GM21515 (cell line): ENCODE results near the gene BOD1L1.

Experiments
- ATAC-seq: cut with Tn5 transposase; IDR thresholded peaks from one replicate; pipeline ENCODE4 v1.9.1; 2021; ENCODE audit not compliant: unreplicated experiment

Gene BOD1L1

DNA sequence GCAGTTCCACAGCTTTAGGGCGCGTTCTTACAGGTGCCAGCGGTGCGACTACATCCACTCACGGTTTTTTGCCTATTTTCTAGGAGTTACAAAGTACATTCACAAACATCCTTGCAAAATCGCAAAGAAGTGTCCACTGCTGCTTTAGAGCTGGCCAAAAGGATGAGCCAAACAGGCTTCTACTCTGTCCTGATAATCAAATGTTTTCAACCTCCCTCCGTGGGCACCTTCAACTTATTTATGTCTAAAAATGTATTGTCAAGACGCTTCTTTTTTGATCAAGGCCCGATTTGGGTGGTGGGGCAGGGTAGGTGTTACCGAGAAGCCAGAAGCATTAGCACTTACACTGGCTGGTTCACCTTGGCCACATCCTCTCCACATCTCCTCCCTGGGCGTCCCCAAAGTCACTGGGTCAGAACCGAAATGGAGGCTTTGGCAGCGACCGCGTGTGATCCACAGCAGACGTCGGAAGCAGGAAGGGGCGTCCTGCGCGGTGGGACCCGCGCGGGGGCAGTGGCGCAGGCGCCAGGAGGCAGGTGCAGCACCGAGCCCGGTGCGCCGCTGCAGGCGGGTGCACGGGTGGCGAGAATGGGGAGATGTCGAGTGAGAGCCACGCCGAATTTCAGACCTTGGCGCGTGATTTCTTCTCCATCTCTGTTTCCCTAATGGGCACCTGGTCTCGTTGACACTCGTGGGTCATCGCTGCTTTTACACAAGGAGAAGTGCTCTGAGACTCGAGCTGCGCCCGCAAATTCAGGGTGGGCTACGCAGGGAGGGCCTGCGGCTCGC lies 100.1 kb downstream of the BOD1L1 start:
- no peak for ATAC-seq

GRCh38 chr4:13526658-13527057 lies 100.9 kb downstream of the BOD1L1 start:
- no peak for ATAC-seq

DNA sequence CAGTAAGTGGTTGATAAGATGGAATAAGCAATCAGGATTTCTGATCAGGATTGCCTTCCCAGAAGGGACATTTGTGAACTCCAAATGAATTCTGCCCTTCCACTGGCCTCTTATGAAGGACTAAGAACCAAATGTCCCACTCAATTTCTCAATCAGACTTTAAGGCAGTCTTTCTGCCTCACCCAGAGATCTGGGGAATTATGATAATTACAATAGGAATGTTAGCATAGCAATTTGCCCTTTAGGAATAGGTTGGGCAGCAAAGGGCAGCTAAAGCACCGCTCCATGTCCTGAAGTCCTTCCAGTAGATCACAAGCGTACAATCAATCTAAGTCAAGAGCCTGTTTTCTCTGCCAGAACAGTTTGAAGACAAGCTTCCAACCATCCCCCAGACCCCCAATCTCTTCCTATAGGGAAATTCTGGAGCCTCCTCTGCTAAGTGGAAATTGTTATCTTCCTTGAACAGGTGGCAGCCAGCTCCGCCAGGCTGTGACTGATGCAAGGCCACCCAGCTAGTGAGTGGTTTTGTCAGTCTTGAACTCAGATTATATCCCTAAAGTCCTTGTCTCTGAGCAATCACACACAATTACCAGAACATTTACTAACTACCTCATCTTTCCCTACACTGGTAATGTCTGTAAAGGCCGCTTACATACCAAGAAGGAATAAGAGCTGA lies 101.8 kb downstream of the BOD1L1 start:
- no peak for ATAC-seq

- no peak for ATAC-seq
Measured at GRCh38 chr4:13524504-13525243, 102.9 kb downstream of the BOD1L1 start.

GRCh38 chr4:13523591-13524503 lies 103.7 kb downstream of the BOD1L1 start:
- ATAC-seq = no peak

- ATAC-seq = no peak
Measured at GRCh38 chr4:13523105-13523477, 104.4 kb downstream of the BOD1L1 start.

- ATAC-seq = no peak
Measured at GRCh38 chr4:13522282-13523104, 105.0 kb downstream of the BOD1L1 start.

DNA sequence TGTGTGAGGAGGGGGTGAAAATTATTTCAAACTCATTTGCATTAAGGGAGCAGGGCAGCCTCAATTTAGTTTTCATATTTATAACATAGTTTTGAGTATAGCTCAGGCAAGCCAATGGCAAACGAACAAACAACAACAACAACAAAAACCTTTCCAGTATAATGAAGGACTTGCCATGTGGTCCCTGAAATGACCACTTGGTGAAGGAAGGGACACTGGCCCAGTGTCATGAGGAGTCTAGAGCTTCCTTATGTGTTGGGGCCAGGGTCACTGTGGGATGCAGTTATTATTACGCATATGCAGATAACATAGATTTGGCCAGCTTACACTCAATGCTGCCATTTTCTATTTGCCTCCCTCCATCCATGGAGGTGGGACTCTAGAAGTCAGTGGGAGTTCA lies 106.5 kb downstream of the BOD1L1 start:
- no peak for ATAC-seq
